ENCODE measurements around the gene ZNF423.

GRCh38 chr16:49767998-49768397, 87.9 kb downstream of the ZNF423 start:
- TF ChIP-seq CTCF (IDR thresholded peaks at IDR 0.05), result no peak
- no peak for TF ChIP-seq POLR2AphosphoS5 (IDR thresholded peaks at IDR 0.05)
- TF ChIP-seq EP300 (IDR thresholded peaks at IDR 0.05), result no peak
- TF ChIP-seq POLR2A (IDR thresholded peaks at IDR 0.05), result no peak
